SK-N-SH (cell line): ENCODE results near the gene GPR152. TPM values are rescaled to one million over a fixed set of nuclear protein-coding genes. Genes with fewer than 3 reads are reported as not detected.
"Not testable (repeated sequence)": the region's sequence is repeated elsewhere in the genome, so short reads cannot be mapped to it uniquely, and the experiment has no call there.

Experiments
- CTCF ChIA-PET: fragments of 300-600, 350-600 bp; formaldehyde crosslinking; extraction: SDS; loops from one replicate; lab custom pipeline; 2021; lab: Yijun Ruan, JAX
- POLR2A ChIA-PET: fragments of 350-600 bp; sonication (Branson Sonifier 250); formaldehyde crosslinking; extraction: SDS; loops from one replicate; lab custom pipeline; 2020; ENCODE audit warnings: antibody characterized with exemption, inconsistent platforms; lab: Yijun Ruan, JAX
- DNase-seq: peaks from one replicate; pipeline ENCODE4 v3.0.0; 2012
- H2AFZ ChIP-seq: fragments of 200-600 bp; sonication (generic); 2 replicates; pipeline ENCODE4 v1.8.1; 2016; ENCODE audit warnings: antibody characterized with exemption, mild to moderate bottlenecking, low read depth
- H3F3A ChIP-seq: fragments of 200-600 bp; sonication (generic); replicated peaks from 2 replicates; pipeline ENCODE3; 2016; ENCODE audit warnings: antibody characterized with exemption, mild to moderate bottlenecking; ENCODE audit not compliant: insufficient read depth
- H3K27ac ChIP-seq, 2 experiments: fragments of 200-500 bp in 1 of 2; fragments of 200-600 bp in 1 of 2; sonication (Bioruptor generic) in 1 of 2; sonication (generic), shearing (Covaris generic) in 1 of 2; 2 replicates each; pipeline versions ENCODE4 v1.5.1 to v1.6.1; 2014 to 2016; ENCODE audit warnings: low read depth in 2 of 2, inconsistent platforms in 1 of 2, low read length in 1 of 2, mild to moderate bottlenecking in 1 of 2, mixed read lengths in 1 of 2
- H3K27me3 ChIP-seq: fragments of 200-600 bp; sonication (generic), shearing (Covaris generic); 2 replicates; pipeline ENCODE4 v1.6.1; 2016; ENCODE audit warnings: mixed run types; ENCODE audit not compliant: insufficient read depth
- H3K36me3 ChIP-seq, 2 experiments: fragments of 200-500 bp in 1 of 2; fragments of 200-600 bp in 1 of 2; sonication (Bioruptor generic) in 1 of 2; sonication (generic) in 1 of 2; replicated peaks in 1 of 2; 2 replicates each; pipeline versions ENCODE3 to v1.5.1; 2014 to 2016; ENCODE audit warnings: low read length in 1 of 2, mild to moderate bottlenecking in 1 of 2; ENCODE audit not compliant: insufficient read depth in 2 of 2, control insufficient read depth in 1 of 2
- H3K4me1 ChIP-seq, 2 experiments: fragments of 200-500 bp in 1 of 2; fragments of 200-600 bp in 1 of 2; sonication (Bioruptor generic) in 1 of 2; sonication (generic), shearing (Covaris generic) in 1 of 2; 2 replicates each; pipeline versions ENCODE4 v1.5.1 to v1.6.1; 2014 to 2016; ENCODE audit warnings: low read depth in 1 of 2, low read length in 1 of 2, mixed run types in 1 of 2; ENCODE audit not compliant: insufficient read depth in 2 of 2, control insufficient read depth in 1 of 2
- H3K4me2 ChIP-seq: fragments of 200-600 bp; sonication (generic), shearing (Covaris generic); 2 replicates; pipeline ENCODE4 v1.6.1; 2017; ENCODE audit warnings: mixed run types
- H3K4me3 ChIP-seq, 2 experiments: fragments of 200-500 bp in 1 of 2; fragments of 200-600 bp in 1 of 2; sonication (Bioruptor generic) in 1 of 2; sonication (generic), shearing (Covaris generic) in 1 of 2; 2 replicates each; pipeline versions ENCODE4 v1.5.1 to v1.8.1; 2014 to 2016; ENCODE audit warnings: low read depth in 2 of 2, inconsistent platforms in 1 of 2, low read length in 1 of 2, mild to moderate bottlenecking in 1 of 2, mixed read lengths in 1 of 2, moderate library complexity in 1 of 2
- H3K79me2 ChIP-seq: fragments of 200-600 bp; sonication (generic); 2 replicates; pipeline ENCODE4 v1.8.1; 2017; ENCODE audit warnings: mild to moderate bottlenecking; ENCODE audit not compliant: insufficient read depth
- H3K9ac ChIP-seq: fragments of 200-600 bp; sonication (generic); 2 replicates; pipeline ENCODE4 v1.6.1; 2017; ENCODE audit warnings: mixed run types
- H3K9me2 ChIP-seq: fragments of 200-600 bp; sonication (generic); 2 replicates; pipeline ENCODE4 v1.6.1; 2017; ENCODE audit warnings: mixed run types
- H3K9me3 ChIP-seq: fragments of 200-600 bp; sonication (generic); 2 replicates; pipeline ENCODE4 v1.6.1; 2017; ENCODE audit warnings: mixed run types, mild to moderate bottlenecking, moderate library complexity
- H4K20me1 ChIP-seq: fragments of 200-600 bp; sonication (generic); 2 replicates; pipeline ENCODE4 v1.6.1; 2017; ENCODE audit warnings: mild to moderate bottlenecking, mixed run types; ENCODE audit not compliant: insufficient read depth
- CHD2 ChIP-seq: fragments of 150-350 bp; IDR thresholded peaks from 2 replicates; pipeline ENCODE4 v1.6.1; 2018; ENCODE audit warnings: low read length; ENCODE audit not compliant: partially characterized antibody
- ELF1 ChIP-seq: IDR thresholded peaks from 2 replicates; pipeline ENCODE4 v1.4.0; 2012
- FOXJ3 ChIP-seq: sonication (generic); formaldehyde crosslinking; IDR thresholded peaks from 2 replicates; pipeline ENCODE4 v1.5.1; 2020; ENCODE audit warnings: mild to moderate bottlenecking, missing genetic modification reagents
- GABPA ChIP-seq: IDR thresholded peaks from 2 replicates; pipeline ENCODE4 v1.4.0; 2012; ENCODE audit warnings: low read depth, mild to moderate bottlenecking
- GATA2 ChIP-seq: sonication (generic); formaldehyde crosslinking; IDR thresholded peaks from 2 replicates; pipeline ENCODE4 v1.5.0; 2020; ENCODE audit warnings: mild to moderate bottlenecking, missing genetic modification reagents
- MXI1 ChIP-seq: IDR thresholded peaks from 2 replicates; pipeline ENCODE4 v1.6.1; 2012; ENCODE audit warnings: mild to moderate bottlenecking, low read depth, low read length, improper control_type of control experiment
- NRF1 ChIP-seq: IDR thresholded peaks from 2 replicates; pipeline ENCODE4 v1.6.1; 2012; ENCODE audit warnings: low read depth, mild to moderate bottlenecking, low read length
- POLR2AphosphoS5 ChIP-seq: IDR thresholded peaks from 2 replicates; pipeline ENCODE4 v1.6.1; 2012; ENCODE audit warnings: low read depth, low read length
- RAD21 ChIP-seq: IDR thresholded peaks from 2 replicates; pipeline ENCODE4 v1.6.1; 2012; ENCODE audit warnings: mild to moderate bottlenecking, low read length
- SIN3A ChIP-seq: IDR thresholded peaks from 2 replicates; pipeline ENCODE4 v1.6.1; 2012; ENCODE audit warnings: low read depth, mild to moderate bottlenecking, low read length, moderate library complexity, borderline replicate concordance
- TAF1 ChIP-seq: IDR thresholded peaks from 2 replicates; pipeline ENCODE4 v1.6.1; 2012; ENCODE audit warnings: low read depth, mild to moderate bottlenecking, low read length, moderate library complexity, borderline replicate concordance
- YY1 ChIP-seq: IDR thresholded peaks from 2 replicates; pipeline ENCODE4 v1.4.0; 2012; ENCODE audit warnings: low read depth, mild to moderate bottlenecking
- WGBS: methylation state at CpG from one replicate; pipeline ENCODE4 v1.1.6; 2017; ENCODE audit warnings: low lambda C conversion rate; 5-methylcytosine and 5-hydroxymethylcytosine counted together
- polyA plus RNA-seq, 3 experiments: library from polyadenylated mRNA; depleted of rRNA; stranded (reverse); fragments of >200 nt; gene quantifications; 2 replicates each; pipeline ENCODE4 v1.2.3, GENCODE V29; 2012
- TF ChIP-seq, protein P1 (sequence below): fragments of 150-350 bp; IDR thresholded peaks from 2 replicates; pipeline ENCODE4 v1.6.1; 2017; ENCODE audit warnings: antibody characterized with exemption, low read length, low read depth, borderline replicate concordance
- TF ChIP-seq, protein P2 (sequence below): IDR thresholded peaks from 2 replicates; pipeline ENCODE4 v1.4.0; 2012; ENCODE audit warnings: low read depth
- TF ChIP-seq, protein P3 (sequence below): IDR thresholded peaks from 2 replicates; pipeline ENCODE4 v1.4.0; 2012; ENCODE audit warnings: low read depth, borderline replicate concordance
- TF ChIP-seq, protein P4 (sequence below): IDR thresholded peaks from 2 replicates; pipeline ENCODE4; 2012

GPR152 gene
- polyA plus RNA-seq, 1 of the 3 experiments (the other 2 are of a cell fraction): not detected

DNA sequence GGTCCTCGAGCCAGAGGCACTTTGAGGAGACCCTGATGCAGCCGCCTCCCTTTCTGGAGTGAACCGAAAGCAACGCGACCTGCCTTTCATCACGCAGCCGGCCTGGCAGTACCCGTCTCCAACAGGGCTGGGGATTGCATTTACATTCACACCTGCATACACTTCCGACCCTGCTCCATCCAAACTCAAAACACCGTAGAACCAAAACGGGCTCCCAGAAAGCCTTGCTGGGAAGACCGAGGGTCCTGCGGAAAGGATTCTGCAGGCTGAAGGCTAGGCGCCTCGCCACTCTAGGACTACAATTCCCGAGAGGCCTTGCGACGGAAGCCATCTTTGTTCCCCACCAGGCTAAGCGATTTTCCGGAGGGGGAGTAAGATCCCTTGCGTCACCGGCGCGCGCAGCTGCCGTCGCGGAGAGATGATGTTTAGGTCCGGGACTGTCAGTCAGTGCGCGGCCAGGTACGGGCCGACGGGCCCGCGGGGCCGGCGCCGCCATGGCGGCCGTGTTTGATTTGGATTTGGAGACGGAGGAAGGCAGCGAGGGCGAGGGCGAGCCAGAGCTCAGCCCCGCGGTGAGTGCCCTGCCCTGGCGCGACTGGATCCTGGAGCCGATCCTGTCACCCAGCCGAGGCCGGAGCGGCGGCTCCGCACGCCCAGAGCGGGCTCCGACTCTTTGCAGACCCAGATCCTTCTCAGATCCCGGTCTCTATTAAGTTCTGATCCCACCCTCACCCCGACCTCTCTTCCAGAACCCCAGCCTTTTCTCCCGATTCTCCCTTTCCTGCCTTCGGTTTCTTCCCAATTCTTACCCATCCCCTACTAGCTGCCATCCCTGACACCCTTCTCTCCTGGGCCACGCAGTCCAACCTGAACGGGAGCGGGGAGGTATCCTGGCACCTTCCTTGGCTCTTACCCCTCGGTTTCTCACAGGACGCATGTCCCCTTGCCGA lies 24.2 kb downstream of the GPR152 start, which contains the start of gene RPS6KB2:
Gene RPS6KB2, plus strand, starts transcription at position 443 of the 950 bp plus-strand sequence. Its CDS starts 52 bp downstream, at position 495.
- TF ChIP-seq CHD2 (peak; percentile 94), RAD21 (no peak), MXI1 (peak; percentile 69), GATA2 (CRISPR knock-in tag) (no peak), FOXJ3 (CRISPR knock-in tag) (peak; percentile 20; the same call in 1 of the 2 replicates), YY1 (peak; percentile 97), NRF1 (peak; percentile 59), TAF1 (peak; percentile 69), GABPA (peak; percentile 71), ELF1 (peak; percentile 86), SIN3A (peak; percentile 91), POLR2AphosphoS5 (peak; percentile 88)
- TF ChIP-seq, protein P1, sequence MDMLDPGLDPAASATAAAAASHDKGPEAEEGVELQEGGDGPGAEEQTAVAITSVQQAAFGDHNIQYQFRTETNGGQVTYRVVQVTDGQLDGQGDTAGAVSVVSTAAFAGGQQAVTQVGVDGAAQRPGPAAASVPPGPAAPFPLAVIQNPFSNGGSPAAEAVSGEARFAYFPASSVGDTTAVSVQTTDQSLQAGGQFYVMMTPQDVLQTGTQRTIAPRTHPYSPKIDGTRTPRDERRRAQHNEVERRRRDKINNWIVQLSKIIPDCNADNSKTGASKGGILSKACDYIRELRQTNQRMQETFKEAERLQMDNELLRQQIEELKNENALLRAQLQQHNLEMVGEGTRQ: no peak
- TF ChIP-seq, protein P2, sequence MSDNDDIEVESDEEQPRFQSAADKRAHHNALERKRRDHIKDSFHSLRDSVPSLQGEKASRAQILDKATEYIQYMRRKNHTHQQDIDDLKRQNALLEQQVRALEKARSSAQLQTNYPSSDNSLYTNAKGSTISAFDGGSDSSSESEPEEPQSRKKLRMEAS: no peak
- TF ChIP-seq, protein P3, sequence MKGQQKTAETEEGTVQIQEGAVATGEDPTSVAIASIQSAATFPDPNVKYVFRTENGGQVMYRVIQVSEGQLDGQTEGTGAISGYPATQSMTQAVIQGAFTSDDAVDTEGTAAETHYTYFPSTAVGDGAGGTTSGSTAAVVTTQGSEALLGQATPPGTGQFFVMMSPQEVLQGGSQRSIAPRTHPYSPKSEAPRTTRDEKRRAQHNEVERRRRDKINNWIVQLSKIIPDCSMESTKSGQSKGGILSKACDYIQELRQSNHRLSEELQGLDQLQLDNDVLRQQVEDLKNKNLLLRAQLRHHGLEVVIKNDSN: no peak
- TF ChIP-seq, protein P4, sequence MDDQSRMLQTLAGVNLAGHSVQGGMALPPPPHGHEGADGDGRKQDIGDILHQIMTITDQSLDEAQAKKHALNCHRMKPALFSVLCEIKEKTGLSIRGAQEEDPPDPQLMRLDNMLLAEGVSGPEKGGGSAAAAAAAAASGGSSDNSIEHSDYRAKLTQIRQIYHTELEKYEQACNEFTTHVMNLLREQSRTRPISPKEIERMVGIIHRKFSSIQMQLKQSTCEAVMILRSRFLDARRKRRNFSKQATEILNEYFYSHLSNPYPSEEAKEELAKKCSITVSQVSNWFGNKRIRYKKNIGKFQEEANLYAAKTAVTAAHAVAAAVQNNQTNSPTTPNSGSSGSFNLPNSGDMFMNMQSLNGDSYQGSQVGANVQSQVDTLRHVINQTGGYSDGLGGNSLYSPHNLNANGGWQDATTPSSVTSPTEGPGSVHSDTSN: peak; percentile 90
- TF ChIP-seq, all 33 proteins: peak for 11
- no peaks in the 10 kb centered on the region for H3K27me3 ChIP-seq
- H2AFZ ChIP-seq: peak within 1 kb of the TSS; percentile 78
- H3K9me2 ChIP-seq: no peaks in the 10 kb centered on the region
- H3K4me3 ChIP-seq: peak within 1 kb of the TSS; percentile 76 to 85
- peaks cover 3 to 10% of the 10 kb centered on the region in 2 experiments; a peak in 1 of 4 replicates for H3K4me1 ChIP-seq
- H3K79me2 ChIP-seq: peaks cover 28% of the 10 kb centered on the region
- H3K4me2 ChIP-seq: peak within 1 kb of the TSS; percentile 99
- no peaks in the 10 kb centered on the region for H4K20me1 ChIP-seq
- peaks cover 3 to 17% of the 10 kb centered on the region in 2 experiments for H3K36me3 ChIP-seq
- H3F3A ChIP-seq: no peaks in the 10 kb centered on the region
- ChIA-PET CTCF (interaction anchor here (0.8 to 1.0 kb wide), 3 partner anchors 27 to 157 kb away, joined by 3 to 4 read pairs (median 3); no protein-coding TSS in a partner anchor), POLR2A (interaction anchor here (0.8 to 1.8 kb wide), 6 partner anchors 9 to 40 kb away, joined by 3 to 6 read pairs (median 3); partner anchors contain the start of genes PPP1CA, PTPRCAP and RAD9A)
- H3K9ac ChIP-seq: peak within 1 kb of the TSS; percentile 92
- H3K27ac ChIP-seq: peak within 1 kb of the TSS; percentile 49 to 78
- under 1% methylated on average over 31 of the region's 68 CpGs for WGBS
- DNase-seq: peak; percentile 99
- H3K9me3 ChIP-seq: no peaks in the 10 kb centered on the region

DNA sequence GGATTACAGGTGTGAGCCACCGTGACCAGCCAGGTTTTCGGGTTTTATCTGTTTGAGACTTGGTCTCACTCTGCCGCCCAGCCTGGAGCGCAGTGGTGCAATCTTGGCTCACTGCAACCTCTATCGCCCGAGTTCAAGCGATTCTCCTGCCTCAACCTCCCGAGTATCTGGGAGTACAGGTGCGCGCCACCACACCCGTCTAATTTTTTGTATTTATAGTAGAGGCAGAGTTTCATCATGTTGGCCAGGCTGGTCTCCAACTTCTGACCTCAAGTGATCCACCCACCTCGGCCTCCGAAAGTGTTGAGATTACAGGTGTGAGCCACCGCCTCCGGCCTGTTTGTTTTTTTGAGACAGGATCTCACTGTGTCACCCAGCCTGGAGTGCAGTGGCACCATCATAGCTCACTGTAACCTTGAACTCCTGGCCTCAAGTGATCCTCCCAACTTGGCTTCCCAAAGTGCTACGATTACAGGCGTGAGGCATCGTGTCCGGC lies 25.1 kb downstream of the GPR152 start:
- H3F3A ChIP-seq, H3K4me1 ChIP-seq, H4K20me1 ChIP-seq, H3K9me2 ChIP-seq, DNase-seq, H3K36me3 ChIP-seq, H3K9me3 ChIP-seq, H3K27me3 ChIP-seq: not testable (repeated sequence)
- CTCF ChIA-PET: interaction anchor here (0.8 kb wide), 2 partner anchors 59 to 156 kb away, joined by 3 read pairs; no protein-coding TSS in a partner anchor
- Histone ChIP-seq H3K4me2 (peak overlapping the region; percentile 99), H3K79me2 (peaks cover 28% of the 10 kb centered on the region), H3K9ac (peak overlapping the region; percentile 92), H2AFZ (peak overlapping the region; percentile 78; the same call in 1 of the 2 replicates), H3K4me3 (peak overlapping the region; percentile 76 to 85), H3K27ac (peak overlapping the region in 1 of 2 experiments; percentile 49; a peak in 2 of 4 replicates)
- 80% methylated on average over 19 of the region's 19 CpGs for WGBS
- POLR2A ChIA-PET: interaction anchor here (0.6 to 1.8 kb wide), 2 partner anchors 26 to 27 kb away, joined by 3 to 6 read pairs; partner anchors contain the start of gene PPP1CA
